Upper lobe of left lung (tissue), 4 donors: ENCODE measurements around the gene MARCHF3.

Source experiments
- POLR2A ChIP-seq, 4 donors: fragments of 450-650 bp; IDR thresholded peaks; one replicate each; pipeline ENCODE4 v1.5.1; 2016 to 2017; ENCODE audit warnings: antibody characterized with exemption in 4 of 4, mild to moderate bottlenecking in 2 of 4
- TF ChIP-seq, protein P1 (sequence below), 6 experiments: fragments of 450-650 bp in 4 of 6; fragments of 200-600 bp in 2 of 6; sonication (generic) in 2 of 6; IDR thresholded peaks; one replicate each; pipeline ENCODE4 v1.5.1; 2016 to 2019; ENCODE audit warnings: antibody characterized with exemption in 6 of 6

DNA sequence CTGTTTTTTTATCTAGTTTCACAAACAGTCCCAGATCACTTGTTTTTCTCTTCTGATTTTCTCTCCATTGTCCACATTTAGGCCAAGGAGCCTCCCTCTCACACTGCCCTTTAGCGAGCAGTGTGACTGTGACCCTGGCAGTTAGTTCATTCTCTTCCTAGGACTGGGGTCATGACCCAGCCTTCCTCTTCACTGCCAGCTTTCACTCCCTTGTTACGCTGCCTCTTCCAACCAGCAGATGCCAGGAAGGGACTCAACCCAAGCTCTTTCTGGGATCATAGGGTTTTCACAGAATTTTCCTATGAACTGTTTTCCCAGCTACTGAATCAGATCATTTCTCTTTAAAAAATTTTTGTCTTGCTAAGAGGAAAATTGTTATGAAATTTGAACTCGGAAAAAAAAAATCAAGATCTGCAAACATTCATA is 182.5 kb downstream of the MARCHF3 start:
- TF ChIP-seq, protein P1, sequence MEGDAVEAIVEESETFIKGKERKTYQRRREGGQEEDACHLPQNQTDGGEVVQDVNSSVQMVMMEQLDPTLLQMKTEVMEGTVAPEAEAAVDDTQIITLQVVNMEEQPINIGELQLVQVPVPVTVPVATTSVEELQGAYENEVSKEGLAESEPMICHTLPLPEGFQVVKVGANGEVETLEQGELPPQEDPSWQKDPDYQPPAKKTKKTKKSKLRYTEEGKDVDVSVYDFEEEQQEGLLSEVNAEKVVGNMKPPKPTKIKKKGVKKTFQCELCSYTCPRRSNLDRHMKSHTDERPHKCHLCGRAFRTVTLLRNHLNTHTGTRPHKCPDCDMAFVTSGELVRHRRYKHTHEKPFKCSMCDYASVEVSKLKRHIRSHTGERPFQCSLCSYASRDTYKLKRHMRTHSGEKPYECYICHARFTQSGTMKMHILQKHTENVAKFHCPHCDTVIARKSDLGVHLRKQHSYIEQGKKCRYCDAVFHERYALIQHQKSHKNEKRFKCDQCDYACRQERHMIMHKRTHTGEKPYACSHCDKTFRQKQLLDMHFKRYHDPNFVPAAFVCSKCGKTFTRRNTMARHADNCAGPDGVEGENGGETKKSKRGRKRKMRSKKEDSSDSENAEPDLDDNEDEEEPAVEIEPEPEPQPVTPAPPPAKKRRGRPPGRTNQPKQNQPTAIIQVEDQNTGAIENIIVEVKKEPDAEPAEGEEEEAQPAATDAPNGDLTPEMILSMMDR (IDR thresholded peaks at IDR 0.05) = no peak
- TF ChIP-seq POLR2A (IDR thresholded peaks at IDR 0.05) = no peak
